ENCODE data around the gene SLC2A10.

The SLC2A10 gene

DNA sequence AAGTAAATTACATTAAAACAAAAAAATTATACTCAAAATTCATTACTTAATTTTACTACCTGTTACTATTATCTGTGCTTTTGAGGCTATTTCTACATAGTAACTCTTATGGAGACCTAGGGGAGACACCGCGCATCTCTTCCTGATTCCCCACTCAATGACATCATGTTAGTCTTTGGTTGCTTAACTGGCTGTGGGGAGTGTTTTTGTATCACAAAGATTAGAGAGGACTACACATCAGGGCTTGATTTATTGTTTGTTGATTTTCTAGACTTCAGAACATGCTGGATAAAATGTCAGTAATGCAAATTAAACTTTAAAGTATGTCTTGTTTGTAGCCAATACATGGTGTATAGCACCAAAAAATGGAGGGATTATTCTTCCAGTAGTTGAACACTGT is 26.0 kb downstream of the SLC2A10 start:
- DNase-seq (ENCODE audit: low read depth) = no peak

DNA sequence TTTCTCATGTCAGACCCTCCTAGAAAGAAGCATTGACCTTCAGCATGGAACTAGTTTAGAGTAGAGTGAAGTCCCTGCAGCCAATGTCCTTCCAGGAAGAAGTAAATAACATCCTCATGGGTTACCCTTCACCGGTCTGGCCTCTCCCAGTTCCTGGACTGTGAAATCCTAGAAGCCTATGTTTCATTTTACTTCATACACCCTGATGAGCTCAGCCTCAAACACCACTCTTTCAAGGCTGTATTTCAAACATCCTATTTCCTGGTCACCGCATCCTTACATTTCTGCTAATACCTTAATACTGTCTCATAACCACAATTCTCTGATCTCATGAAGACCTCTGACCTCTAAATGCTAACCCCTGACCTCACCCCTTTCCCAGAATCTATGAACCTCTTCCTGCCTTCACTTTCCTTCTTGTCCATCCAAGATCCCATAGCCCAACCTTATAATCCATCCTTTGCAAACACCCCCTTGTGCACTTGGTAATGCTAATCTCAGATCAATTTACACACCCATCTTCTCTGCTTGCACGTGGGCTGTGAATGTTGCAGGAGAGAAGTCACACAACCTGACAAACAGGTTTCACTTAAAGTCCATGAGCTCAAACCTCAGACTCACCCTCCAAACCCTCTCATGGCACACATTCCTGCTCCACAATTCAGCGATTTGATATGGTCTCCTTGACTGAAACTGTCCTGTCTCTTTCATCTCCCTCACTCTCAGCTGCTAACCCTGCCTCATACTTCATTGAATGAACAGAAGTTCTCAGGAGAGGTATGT is 30.2 kb downstream of the SLC2A10 start:
- no peak for DNase-seq (ENCODE audit: low read depth)

DNA sequence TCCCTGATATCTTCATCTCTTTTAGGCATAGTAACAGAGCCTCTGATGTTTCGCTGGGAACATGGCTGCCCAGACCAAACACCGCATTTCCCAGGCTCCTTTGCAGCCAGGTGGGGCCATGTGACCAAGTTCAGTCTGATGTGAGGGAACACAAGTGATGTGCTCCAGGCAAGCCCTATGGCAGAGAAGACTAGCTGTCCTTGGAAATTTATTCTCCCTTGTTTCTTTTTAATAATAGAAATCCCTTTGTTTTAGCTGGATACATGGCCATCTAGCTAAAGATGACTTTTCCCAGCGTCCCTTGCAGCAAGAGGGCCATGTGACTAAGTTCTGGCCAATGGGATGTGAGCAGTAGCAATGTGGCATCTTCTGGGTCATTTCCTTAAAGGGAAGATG is 30.8 kb downstream of the SLC2A10 start:
- DNase-seq (ENCODE audit: low read depth) = no peak

DNA sequence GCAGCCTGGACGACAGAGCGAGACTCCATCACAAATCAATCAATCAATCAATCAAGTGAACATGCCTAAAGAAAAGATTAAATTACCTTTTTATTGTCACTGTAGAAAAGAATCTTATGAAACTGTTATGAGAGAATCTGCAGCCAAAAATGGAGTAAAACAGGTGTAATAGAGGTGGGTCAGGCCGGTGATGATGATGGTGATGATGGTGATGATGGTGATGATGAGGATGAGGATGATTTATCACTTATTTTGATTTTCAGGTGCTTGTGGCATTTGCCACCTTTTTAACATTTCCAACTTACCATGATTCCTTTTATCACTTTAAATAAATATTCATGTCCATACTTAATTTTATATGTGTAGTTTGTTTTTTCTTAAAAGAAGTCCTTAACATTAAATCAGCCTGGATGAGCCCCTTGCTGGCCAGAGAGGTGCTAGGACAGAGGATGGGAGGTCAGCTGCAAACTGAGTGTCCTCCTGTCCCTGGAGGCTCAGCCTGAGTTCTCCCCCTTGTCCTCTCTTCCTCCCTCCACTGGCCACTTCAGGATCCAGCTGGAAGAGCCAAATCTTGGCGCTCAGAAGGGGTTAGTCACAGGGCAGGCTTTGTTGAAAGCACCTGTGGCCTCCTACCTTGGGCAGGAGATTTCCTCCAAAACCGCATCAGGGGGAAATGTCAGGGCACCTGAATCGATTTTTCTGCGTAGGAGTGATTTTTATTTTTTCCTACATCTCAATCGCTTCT is 32.6 kb downstream of the SLC2A10 start:
- DNase-seq (ENCODE audit: low read depth) = no peak

DNA sequence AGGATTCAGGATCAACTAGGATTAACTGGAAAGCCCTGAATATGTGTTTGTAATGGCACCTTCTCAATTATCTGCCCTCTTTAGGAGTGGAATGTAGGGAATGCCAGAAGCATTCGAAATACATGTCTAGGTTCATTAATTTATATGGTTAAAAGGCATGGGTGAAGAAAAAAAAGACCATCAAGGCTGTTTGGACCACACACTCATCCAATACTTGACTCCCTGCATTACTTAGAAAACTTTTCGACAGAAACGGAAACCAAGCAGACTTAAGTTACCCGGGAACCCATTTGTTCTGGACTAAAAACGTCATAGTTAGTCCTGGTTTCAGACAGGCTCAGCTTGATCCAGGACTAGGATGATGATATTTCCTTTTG is 33.2 kb downstream of the SLC2A10 start:
- no peak for DNase-seq (ENCODE audit: low read depth)

DNA sequence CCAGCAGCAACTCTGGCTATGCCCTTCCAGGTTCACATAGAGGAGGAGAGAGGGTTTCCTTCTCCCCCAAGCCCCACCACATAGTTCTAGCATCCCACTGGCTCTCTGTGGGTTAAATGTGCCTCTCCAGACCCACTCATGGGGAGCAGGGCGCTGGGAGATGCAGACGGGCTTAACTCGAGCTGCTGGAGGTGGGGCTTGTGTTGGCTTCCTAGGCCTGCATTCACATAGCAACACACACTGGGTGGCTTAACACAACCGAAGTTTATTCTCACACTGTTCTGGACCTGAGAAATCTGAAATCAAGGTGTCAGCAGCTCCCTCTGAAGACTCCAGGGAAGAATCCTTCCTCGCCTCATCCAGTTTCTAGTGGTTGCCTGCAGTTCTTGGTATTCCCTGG is 33.6 kb downstream of the SLC2A10 start:
- no peak for DNase-seq (ENCODE audit: low read depth)

DNA sequence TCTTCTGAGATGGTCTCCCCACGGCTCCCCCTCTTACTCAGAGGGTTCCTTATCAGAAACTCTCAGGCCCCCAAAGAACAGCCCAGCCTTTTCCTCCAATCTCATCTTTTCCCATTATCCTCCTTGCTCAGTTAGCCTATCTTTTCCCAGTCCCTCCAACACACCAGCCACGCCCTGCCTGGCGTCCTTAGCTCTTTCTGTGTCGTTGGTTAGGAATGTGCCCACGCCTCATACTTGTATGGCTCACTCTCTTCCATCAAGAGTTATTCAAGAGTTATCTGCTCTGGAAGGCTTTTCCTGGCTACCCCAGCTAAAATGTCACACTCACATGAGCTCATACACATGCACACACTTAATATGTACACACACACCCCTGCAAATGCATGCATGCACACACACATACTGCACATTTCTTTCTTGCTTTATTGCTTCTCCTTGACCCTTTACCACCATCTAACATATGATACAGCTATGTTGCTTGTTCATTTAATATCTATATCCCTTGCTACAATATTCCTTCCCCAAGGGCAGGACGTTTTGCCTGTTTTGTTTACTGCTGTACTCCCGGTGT is 37.6 kb downstream of the SLC2A10 start:
- no peak for DNase-seq (ENCODE audit: low read depth)

DNA sequence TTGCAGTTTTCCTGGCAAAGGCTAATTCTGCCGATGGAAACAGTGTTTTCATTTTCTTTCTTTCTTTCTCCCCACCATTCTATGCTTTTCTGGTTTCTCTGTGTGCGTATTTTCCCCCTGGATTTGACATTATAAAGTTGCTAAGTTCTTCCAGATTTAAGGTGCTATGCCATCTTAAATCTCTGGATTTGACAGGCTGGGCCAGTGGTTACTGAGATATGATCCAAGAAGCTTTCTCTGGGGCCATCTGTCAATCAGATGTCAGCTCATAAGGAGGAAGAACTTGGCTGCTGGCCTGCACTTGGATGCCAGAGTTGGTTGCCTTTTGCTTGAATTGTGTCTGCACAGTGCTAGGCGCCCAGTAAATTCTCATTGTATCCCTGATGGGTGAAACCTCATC is 39.7 kb downstream of the SLC2A10 start:
- DNase-seq (ENCODE audit: low read depth) = no peak

DNA sequence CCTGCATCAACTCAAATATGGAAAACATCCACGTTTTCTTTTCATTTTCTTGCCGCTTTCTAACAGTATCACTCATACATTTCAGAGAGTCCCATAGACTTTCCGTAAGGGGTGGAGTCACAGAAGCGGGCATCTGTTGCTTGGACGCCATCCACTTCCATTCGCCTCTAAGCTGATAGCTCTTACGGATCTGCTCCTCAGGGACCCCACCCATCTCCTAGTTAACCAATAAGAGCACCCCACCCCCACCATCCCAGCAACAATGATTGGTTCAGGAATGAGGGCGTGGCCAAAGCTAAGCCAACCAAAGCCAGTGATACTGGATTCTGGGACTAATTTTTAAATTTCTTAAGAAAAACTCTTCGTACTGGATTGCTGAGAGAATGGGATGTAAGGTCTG is 42.4 kb downstream of the SLC2A10 start:
- peak; percentile 61 for DNase-seq (ENCODE audit: low read depth)

DNA sequence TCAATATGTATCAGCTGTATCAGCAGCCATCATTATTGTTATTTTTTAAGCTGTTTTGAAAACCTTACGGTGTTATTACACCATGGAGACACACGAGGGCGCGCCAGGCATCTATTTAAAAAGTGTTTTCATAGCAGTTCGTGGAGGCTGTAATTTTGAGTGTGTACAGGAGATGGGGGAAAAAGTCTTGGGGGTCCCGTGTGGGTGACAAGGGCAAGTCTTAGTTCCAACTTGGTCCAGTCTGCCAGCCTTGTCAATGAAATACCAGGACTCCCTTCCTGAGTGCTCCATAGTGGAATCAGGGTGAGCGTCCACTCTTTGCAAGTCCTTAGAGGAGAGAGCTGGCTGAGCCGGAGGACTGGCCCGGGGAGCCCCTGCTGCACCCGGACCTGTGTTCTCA is 43.3 kb downstream of the SLC2A10 start:
- peak; percentile 47 for DNase-seq (ENCODE audit: low read depth)

DNA sequence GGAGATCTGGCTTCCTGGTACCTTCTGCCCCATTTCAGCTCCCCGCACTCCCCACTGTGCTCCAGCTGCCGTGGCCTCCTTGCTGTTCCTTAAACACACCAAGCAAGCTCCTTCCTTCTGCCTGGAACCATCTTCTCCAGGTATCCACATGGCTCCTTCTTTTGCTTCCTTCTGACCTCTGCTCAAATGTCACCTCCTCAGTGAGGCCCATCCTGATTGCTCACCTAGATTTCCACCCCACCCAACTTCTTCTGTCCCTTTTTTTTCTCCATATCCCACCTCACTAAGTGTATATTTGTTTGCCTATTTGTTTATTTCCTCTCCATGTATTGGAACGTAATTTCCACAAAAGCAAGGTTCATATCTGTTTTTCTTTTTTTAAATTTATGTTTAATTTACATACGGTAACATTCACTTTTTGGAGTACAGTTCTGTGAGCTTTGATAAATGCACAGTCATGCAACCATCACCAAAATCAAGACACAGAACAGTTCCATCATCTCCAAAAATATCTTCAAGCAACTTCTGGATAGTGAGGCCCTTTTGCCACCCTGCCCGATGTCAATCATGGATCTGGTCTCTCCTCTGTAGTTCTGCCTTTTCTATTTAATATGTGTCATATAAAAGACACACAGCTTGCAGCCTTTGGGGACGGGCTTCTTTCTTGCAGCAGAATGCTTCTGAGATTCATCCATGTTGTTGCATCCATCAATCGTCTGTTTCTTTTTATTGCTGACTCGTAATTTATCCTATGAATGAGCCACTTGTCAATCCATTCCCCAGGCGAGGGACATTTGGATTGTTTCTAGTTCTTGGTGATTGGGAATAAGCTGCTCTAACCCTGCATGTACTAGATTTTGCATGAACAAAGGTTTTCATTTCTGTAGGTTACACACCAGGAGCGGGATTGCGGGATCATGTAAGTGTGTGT is 46.3 kb downstream of the SLC2A10 start:
- DNase-seq (ENCODE audit: low read depth) = no peak

DNA sequence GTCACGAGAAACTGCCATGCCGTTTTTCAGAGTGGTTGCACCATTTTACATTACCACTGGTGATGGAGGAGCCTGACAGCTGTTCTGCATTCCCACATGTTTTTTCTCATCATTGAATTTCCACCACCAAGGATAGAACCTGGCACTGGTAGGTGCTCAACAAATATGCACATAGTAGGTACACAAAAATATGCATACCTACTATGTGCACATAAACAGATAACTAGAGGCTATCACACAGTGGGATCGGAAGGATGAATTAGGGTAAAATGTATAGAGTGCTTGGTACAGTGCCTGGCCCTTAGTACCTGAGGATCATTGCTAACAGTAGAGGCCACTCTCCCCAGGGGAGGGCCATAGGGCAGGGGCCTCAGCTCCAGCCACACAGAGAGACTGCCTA is 47.0 kb downstream of the SLC2A10 start:
- DNase-seq (ENCODE audit: low read depth) = no peak

DNA sequence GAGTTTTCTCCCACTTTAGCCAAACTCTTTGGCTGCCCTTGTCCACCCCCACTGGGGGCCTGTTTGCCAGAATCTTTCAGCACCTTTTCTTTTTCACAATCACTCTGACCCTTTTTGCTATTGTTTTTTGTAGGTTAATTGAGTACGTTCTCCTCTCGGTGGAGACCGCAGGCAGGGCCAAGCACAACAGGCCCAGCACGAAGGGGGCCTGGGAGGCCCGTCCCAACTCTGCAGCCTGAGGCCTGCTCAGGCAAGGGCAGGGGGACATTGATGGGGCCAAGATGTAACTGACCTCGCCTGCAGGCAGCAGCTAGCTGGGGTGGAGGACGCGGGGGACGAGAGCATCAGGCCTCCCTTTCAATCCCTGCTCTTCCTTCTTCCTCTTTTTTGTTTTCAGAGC is 47.7 kb downstream of the SLC2A10 start:
- DNase-seq (ENCODE audit: low read depth) = no peak

DNA sequence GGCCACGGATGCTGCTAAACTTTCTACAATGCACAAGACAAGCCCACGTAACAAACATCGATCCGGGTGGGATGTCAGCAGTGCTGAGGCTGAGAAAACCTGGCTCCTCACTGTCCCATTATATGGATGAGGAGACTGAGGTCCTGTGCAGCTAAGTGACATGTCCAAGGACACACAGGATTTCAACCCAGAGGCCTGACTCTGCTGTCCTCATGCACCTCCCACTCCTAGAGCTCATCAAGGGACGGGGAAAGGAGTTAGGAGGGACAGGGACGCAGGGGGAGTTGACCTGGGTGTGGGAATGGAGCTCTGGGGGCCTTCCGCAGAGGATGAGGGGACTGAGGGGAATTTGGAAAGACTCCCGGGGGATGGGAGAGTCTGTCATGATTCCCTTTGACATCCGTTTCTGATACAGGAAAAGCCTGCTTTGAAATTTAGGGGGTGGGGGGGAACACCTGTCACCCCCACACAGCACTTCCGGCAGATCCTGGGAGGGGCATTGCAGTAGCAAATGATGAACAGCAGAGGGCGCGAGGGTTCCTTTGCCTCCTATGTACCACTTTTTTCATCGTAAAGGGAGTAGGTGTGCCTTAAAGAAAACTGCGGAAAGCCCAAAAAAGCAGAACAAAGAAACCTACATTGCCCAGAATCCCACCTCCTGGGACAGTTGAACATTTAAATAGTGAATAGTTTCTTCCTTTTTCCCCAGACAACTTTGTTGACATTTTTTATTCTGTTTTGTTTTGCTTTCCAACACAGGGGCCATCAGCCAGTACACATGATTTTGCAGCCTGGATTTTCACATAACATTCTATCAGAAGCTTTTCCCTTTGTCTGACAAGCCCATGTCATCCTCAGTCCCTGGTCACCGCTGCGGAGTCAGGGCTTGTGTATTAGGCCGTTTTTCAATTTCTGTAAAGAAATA is 48.6 kb downstream of the SLC2A10 start:
- peak; percentile 44 for DNase-seq (ENCODE audit: low read depth)

DNA sequence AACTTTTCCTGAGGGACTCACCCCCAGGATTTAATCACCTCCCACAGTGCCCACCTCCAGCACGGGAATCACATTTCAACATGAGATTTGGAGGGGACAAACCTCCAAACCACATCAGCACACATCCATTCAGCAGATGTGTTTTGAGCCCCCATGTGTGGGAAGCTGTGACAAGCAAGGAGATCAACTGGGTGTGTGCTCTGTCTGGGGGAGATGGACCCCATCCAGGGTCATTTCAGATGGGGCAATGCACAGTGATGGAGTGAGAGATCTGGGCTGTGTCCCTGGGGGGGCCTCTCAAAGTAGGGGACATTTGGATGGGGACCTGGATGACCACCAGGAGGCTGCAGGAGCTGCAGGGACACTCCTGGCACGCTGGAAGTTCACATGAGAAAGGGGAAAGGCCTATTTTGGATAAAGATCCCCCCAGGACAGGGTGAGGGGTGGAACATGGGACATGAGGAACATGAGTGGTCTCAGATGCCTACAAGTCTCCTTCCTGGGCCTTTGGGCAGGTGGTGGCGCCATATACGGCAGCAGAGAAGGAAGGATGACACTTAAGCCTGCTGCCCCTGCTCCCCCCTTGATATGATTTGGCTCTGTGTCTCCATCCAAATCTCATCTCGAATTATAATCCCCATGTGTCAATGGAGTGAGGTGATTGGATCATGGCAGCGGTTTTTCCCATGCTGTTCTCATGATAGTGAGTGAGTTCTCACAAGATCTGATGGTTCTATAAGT is 49.6 kb downstream of the SLC2A10 start:
- DNase-seq (ENCODE audit: low read depth) = no peak

DNA sequence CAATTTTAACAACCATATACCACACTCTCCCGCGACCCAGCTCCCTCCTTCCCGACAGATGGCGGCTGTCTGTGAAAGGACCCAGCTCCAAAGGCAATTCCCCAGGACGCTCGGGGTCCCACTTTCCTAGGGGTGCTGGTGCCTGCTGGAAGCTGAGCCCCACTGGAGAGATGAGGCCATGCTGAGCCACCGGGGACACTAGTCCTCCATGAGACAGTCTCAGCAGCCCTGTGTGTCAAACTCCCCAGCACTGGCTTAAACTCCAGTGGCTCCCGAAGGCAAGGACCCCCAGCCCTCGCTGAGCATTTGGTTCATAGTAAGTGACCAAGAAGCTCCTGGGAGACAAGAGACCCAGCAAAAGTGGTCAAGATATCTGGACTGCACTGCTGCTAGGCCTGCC is 52.1 kb downstream of the SLC2A10 start:
- no peak for DNase-seq (ENCODE audit: low read depth)

DNA sequence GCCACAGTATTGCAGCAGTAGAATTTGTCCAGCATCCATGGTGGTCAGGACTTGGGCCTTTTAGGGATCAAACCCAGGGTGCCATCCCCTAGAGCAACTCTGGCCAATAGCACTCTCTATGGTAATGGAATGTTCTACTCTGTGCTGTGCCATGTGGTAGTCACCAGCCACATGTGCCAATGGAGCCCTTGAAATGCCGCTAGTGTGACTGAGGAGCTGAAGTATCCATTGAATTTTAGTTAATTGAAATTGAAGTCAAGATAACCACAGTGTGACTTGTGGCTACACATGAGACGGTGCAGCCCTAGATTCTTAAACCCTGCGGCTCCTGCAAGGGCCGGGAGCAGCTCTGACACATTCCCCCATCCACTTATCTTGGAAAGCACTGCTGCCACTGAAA is 54.6 kb downstream of the SLC2A10 start:
- no peak for DNase-seq (ENCODE audit: low read depth)

DNA sequence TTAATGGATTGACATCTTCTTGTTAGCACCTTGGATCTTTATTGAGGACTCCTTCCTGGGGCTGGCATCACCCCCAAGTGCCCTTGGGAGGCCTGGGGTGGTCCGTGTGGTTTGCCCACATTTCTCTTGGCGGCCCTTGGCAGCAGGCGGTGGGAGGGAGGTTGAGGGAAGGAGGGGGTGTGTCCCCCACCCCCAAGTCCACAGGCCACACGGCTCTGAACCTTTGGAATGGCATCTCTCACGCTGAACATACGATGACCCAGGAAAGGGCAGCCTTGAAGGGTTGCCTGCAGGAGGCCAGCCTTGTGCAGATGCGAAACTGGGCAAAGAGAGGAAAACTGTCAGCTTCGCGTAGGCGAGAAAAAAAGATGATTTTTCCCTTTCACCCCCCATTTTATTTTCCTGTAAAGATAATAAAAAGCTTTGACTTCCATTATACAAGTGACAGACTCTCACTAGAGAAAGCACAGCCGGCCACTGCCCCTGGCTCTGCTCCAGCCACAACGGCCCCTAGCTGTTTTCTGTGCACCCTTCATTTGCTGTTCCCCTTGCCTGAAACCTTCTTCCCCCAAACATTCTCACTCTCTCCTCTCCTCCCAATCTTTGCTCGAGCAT is 56.2 kb downstream of the SLC2A10 start:
- DNase-seq (ENCODE audit: low read depth) = no peak

DNA sequence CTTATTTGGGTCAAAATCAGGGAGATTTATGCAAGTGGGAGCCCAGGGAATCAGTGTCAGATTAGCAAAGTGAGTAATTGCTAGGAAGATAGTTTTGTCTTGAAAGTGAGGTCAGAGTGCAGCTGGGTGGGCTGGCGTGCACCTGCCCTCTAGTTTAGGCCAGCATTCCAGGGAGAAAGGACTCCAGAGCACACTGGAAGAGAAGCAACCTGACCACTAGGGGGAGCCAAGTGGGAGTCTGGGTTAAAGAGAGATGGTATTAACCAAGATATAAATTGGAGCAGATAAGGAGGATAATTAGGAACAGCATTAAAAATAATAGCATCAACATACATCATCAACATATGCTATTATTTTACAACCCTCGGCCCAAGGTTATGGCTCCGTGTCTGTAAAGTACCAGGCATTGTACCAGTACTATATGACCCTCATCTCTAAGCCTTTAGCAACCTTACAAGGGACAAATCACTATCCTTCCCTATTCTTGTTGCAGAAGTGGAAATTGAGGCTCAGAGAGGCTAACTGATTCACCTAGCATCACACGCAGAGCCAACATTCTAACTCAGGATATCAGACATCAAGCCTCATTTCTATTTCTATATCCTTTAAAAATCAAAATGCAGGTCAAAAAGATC is 57.8 kb downstream of the SLC2A10 start:
- DNase-seq (ENCODE audit: low read depth) = peak; percentile 7
